Measurements from ENCODE around the gene NR3C2. TPM values are rescaled to one million over a fixed set of nuclear protein-coding genes. Genes with fewer than 3 reads are reported as not detected.

NR3C2 gene
- total and polyA plus RNA-seq, 12 donors, result 1.1 to 19.8 (median 11.7) TPM

DNA sequence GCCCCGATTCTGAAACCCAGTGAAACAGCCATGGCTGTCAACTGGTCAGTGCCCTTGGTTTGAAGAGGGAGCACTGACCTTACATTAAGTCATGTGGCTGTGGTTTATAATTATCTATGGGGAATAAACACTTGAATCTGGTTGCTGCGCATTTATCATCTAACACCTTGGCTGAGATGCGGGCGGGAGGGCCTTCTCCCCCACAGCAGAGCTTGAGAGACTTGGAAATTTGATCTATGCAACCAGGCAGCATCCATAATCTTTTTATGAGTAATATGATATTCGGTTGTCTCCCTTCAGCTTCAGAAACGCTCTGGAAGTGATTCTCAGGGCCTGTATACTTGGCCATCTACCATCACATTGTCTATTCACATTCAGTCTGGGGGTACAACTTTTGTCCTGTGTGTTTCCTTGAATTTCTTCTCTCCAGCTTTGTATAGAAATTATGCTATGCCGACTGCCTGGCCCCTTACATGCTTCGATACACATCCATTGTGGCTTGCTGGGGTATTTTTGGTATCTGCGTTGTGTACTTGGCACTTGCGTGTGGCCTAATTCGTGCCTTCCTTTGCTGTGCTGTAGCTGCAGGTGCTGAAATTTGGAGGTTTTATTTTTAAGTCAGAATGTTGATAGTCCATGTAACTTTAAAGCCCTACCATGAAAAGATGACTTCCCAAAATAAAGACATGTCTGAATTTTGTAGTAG is 388.8 kb downstream of the NR3C2 start:
- Histone ChIP-seq H3K27me3 (no peaks in the 10 kb centered on the region), H3K36me3 (replicated peaks in 1 of 2) (no peaks in the 10 kb centered on the region), H3K4me3 (no peak overlapping the region), H3K27ac (no peak overlapping the region), H3K4me1 (replicated peaks in 1 of 2) (peaks cover 0 to 5% of the 10 kb centered on the region in 2 donors), H3K9me3 (replicated peaks in 1 of 3) (no peaks in the 10 kb centered on the region)
- 92 to 94% (median 93%) methylated on average over 11 of the region's 11 CpGs for WGBS, 4 donors
- intact Hi-C loops (cut with DNase I), result no loop called here
- TF ChIP-seq POLR2A (IDR thresholded peaks at IDR 0.05), result no peak
- TF ChIP-seq, protein P1, sequence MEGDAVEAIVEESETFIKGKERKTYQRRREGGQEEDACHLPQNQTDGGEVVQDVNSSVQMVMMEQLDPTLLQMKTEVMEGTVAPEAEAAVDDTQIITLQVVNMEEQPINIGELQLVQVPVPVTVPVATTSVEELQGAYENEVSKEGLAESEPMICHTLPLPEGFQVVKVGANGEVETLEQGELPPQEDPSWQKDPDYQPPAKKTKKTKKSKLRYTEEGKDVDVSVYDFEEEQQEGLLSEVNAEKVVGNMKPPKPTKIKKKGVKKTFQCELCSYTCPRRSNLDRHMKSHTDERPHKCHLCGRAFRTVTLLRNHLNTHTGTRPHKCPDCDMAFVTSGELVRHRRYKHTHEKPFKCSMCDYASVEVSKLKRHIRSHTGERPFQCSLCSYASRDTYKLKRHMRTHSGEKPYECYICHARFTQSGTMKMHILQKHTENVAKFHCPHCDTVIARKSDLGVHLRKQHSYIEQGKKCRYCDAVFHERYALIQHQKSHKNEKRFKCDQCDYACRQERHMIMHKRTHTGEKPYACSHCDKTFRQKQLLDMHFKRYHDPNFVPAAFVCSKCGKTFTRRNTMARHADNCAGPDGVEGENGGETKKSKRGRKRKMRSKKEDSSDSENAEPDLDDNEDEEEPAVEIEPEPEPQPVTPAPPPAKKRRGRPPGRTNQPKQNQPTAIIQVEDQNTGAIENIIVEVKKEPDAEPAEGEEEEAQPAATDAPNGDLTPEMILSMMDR (IDR thresholded peaks at IDR 0.05), result no peak
- no peak for DNase-seq

DNA sequence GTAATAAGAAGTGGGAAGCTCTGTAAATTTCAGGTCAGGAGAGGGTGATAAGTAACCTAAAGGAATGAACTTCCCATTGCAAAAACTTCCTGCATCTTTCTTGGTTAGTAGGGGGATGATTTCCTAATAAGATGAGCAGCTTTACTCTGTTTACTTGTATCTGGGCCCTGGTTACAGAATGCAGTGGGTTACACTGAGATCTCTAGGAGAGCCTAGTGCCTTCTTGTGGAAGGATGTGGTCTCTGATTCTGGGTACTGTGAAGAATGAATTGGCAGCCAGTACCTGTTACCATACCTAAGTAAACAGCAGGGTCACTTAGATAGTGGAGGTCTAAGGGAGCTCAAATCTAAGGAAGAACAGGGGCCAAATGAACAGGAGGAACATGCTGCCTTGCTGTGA is 389.8 kb downstream of the NR3C2 start:
- no peak overlapping the region for H3K4me3 ChIP-seq
- H3K27ac ChIP-seq, result no peak overlapping the region
- peaks cover 0 to 5% of the 10 kb centered on the region in 2 donors for H3K4me1 ChIP-seq (replicated peaks in 1 of 2)
- intact Hi-C loops (cut with DNase I), result no loop called here
- H3K27me3 ChIP-seq, result no peaks in the 10 kb centered on the region
- TF ChIP-seq, protein P1 (IDR thresholded peaks at IDR 0.05), result no peak
- TF ChIP-seq POLR2A (IDR thresholded peaks at IDR 0.05), result no peak
- no peaks in the 10 kb centered on the region for H3K9me3 ChIP-seq (replicated peaks in 1 of 3)
- DNase-seq, result no peak
- no peaks in the 10 kb centered on the region for H3K36me3 ChIP-seq (replicated peaks in 1 of 2)

DNA sequence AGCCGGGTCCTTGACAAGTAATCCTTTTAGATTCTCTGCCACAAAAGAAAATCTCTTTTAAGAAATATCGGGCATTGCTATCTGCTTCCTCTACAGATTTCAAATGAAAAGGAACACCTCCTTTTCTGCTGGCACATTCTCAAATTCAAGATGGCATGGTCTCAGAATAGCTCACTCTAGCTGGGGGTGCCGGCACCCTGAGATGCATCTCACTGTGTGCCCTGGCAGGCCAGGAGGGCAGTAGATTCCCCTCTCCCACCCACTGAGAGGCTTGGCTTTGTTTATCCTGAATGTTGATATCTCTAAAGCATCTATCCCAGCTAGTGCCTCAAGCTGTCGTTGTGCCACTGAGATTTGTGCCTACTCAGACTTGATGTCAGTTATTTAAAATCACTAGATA is 390.8 kb downstream of the NR3C2 start:
- Histone ChIP-seq H3K4me1 (replicated peaks in 1 of 2) (no peaks in the 10 kb centered on the region), H3K27ac (no peak overlapping the region), H3K4me3 (no peak overlapping the region), H3K36me3 (replicated peaks in 1 of 2) (no peaks in the 10 kb centered on the region), H3K9me3 (replicated peaks in 1 of 3) (no peaks in the 10 kb centered on the region), H3K27me3 (no peaks in the 10 kb centered on the region)
- intact Hi-C loops (cut with DNase I), result no loop called here
- DNase-seq, result no peak
- no peak for TF ChIP-seq POLR2A (IDR thresholded peaks at IDR 0.05)
- TF ChIP-seq, protein P1 (IDR thresholded peaks at IDR 0.05), result no peak
- 83 to 91% (median 87%) methylated on average over 3 to 4 of the region's 4 CpGs for WGBS, 4 donors

DNA sequence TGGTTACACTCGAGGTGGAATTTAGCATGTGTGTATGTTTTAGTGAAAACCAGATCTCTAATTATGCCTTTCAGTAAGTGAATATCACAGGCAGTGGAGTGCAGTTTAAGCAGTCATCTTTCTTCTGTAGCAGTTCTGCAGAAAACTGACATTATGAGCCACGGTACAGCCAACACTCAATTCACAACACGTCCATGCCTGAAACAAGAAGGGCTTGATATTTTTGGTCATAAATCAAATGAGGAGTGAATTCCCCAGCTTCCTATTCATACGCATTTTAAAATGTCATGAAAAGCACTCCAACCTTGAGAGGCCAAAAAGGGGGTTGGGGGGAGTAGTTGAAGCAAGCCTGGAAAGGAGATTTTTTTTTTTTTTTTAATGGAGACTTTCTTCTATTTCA is 393.6 kb downstream of the NR3C2 start:
- intact Hi-C loops (cut with DNase I), result no loop called here
- H3K27ac ChIP-seq, result no peak overlapping the region
- WGBS, 4 donors, result 55 to 72% (median 65%) methylated on average over 4 of the region's 4 CpGs
- no peak for TF ChIP-seq POLR2A (IDR thresholded peaks at IDR 0.05)
- TF ChIP-seq, protein P1 (IDR thresholded peaks at IDR 0.05), result no peak
- H3K4me1 ChIP-seq (replicated peaks in 1 of 2), result no peaks in the 10 kb centered on the region
- H3K4me3 ChIP-seq, result no peak overlapping the region
- no peaks in the 10 kb centered on the region for H3K9me3 ChIP-seq (replicated peaks in 1 of 3)
- H3K27me3 ChIP-seq, result no peaks in the 10 kb centered on the region
- H3K36me3 ChIP-seq (replicated peaks in 1 of 2), result no peaks in the 10 kb centered on the region
- no peak for DNase-seq

Data from adrenal gland (tissue), 12 donors.